NOMO-1 treated with DMSO at 0.1 percent for 48 hours (cell line): ENCODE measurements around the gene PSMB1.
A peak's percentile ranks its signal among the peaks of the same experiment; 100 is the strongest.
"Not testable (repeated sequence)": the region's sequence is repeated elsewhere in the genome, so short reads cannot be mapped to it uniquely, and the experiment has no call there.

ENCODE experiments used
- DNase-seq: peaks from one replicate; lab custom pipeline; 2025; ENCODE audit not compliant: unreplicated experiment; lab: John Stamatoyannopoulos, UW

PSMB1 gene

DNA sequence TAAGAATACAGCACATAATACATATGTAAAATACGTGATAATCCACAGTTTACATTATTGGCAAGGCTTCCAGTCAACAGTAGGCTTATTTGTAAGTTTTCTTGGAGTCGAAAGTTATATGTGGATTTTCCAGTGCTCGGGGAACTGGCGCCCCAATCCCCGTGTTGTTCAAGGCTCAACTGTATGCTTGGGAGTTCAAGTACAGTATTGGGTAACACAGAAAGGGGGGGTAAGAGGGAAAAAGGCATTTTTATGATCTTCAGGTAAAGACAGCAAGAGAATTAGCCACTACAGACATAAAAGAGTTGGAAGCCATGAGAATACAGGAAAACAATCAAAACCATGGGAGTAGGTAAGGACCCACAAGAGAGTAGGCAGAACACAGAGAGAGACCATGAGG, 16.4 kb downstream of the PSMB1 start:
- no peak for DNase-seq

DNA sequence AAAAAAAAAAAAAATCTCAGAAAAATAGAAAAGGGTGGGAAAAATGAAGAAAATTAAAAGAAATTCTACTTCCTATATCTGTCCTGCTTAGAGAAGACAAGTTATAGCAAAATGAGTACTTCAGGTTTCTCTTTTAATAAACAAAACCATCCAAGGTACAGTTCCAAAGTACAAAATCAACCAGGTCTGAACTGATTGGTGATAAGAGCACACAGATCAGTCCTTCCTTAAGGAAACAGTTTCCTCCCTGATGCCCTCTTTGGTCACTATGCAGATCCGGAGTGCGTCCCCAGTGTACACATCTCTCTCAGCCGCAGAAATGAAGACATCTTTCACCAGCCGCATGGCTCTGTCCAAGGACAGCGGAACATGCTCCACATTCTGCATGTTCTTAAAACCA, 18.1 kb downstream of the PSMB1 start:
- no peak for DNase-seq

DNA sequence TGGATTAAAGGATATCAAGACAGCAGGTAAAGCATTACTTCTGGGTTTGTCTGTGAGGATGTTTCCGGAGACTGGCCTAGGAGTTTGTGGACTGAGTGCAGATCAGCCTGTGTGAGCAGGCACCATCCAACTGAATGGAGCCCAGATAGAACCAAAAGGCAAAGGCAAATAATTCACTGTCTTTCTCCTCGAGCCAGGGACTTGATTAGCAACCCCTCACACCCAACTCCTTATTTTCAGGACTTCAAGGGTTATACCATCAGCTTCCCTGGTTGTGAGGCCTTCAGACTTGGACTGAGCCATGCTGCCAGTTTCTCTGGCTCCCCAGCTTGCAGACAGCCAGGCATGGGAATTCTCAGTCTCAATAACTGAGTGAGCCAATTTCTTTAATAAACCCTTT, 19.3 kb downstream of the PSMB1 start:
- DNase-seq, result no peak

DNA sequence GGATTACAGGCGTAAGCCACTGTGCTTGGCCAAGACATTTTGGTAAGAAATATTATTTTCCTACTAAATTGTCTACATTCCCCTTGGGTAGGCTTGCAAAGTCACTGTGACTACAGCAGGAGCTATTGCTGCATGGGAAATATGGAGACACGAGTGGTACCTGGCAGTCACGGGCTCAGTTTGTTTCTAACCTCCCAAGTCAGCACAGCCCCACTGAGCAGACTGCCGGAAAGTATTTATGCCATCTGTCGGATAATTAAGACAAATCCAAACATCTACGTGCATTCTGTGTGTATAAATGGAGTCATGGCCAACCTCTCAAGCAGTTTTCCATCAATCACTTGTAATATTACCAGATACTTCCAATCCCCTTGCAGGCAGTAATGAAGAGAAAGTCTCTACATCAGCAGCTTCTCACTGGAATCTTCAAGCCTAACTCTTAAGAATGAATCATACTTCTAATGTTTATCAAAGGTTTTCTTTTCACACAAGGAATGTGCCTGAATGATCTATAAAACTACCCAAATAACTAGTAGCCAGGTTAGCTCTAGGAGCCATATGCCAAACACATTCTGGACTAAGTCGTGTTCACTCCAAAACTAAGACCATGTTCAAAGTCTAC, 20.1 kb downstream of the PSMB1 start:
- DNase-seq, result no peak

DNA sequence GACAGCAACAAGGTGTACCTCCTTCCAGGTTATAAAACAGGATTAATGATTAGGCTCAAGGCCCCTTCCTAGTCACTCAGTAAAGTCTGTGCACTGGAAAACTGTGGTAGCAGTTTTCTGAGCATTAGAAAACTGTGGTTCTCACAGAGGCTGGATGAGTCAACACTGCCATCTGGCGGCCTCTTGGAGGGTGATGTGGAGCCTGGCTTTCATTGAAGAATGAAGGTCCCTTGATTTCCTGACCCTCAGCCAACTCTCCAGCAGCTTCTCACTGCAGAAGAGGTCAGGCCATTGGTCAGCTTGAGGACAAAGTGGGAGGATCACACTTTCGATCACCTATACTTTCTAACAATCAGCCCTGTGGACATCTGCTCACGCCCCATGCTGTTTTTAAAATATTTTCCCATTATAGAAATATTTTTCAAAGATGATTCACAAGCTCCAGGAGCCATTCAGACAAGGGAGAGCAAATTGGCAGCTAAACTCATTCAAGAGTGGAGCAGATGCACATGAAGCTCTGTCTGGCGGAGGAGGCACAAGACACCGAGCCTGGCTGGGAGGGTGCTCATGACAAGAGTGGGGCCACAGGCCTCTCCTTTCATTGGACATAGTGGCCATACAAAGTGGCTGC, 23.2 kb downstream of the PSMB1 start:
- peak; percentile 36 for DNase-seq

DNA sequence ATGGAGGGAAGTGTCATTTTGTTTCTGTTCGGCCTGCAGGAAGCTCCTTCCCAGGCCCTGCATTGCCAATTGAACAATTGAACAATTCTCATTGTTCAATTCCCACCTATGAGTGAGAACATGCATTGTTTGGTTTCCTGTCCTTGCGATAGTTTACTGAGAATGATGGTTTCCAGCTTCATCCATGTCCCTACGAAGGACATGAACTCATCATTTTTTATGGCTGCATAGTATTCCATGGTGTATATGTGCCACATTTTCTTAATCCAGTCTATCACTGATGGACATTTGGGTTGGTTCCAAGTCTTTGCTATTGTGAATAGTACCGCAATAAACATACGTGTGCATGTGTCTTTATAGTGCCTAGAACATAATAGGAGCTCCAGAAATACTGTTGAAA, 25.1 kb downstream of the PSMB1 start:
- DNase-seq, result not testable (repeated sequence)

DNA sequence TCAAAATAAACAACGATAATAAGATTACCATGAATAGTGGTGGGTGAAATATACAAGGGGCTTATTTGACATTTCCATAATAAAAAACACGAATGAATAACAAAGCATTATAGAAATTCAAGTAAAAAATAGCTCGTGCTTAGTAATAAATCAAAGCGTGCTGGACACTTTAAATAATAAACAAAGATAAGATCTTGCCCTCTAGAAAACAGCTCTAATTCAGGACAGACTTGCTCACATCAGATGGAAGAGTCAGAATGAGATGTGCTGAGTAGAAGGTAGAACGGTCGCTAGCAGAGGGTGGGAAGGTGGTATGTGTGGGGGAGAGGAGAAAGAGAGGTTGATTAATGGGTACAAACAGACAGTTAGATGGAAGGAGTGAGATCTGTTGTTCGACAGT, 27.3 kb downstream of the PSMB1 start:
- DNase-seq, result no peak

DNA sequence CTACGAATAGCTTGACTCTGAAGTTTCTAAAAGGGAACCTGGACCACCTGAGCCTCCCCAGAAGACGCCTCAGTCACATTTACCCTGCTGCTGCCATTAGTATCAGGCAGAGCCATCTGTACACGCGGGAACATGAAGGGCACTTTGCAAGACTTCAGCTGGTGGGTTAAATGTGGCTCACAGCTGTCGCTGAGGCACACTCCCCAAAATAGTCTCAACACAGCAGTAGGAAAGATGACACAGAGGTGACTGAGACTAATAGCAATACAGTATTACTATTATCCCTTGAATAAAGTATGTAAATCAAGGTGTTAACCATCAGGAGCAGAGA, 29.0 kb downstream of the PSMB1 start:
- DNase-seq, result no peak

DNA sequence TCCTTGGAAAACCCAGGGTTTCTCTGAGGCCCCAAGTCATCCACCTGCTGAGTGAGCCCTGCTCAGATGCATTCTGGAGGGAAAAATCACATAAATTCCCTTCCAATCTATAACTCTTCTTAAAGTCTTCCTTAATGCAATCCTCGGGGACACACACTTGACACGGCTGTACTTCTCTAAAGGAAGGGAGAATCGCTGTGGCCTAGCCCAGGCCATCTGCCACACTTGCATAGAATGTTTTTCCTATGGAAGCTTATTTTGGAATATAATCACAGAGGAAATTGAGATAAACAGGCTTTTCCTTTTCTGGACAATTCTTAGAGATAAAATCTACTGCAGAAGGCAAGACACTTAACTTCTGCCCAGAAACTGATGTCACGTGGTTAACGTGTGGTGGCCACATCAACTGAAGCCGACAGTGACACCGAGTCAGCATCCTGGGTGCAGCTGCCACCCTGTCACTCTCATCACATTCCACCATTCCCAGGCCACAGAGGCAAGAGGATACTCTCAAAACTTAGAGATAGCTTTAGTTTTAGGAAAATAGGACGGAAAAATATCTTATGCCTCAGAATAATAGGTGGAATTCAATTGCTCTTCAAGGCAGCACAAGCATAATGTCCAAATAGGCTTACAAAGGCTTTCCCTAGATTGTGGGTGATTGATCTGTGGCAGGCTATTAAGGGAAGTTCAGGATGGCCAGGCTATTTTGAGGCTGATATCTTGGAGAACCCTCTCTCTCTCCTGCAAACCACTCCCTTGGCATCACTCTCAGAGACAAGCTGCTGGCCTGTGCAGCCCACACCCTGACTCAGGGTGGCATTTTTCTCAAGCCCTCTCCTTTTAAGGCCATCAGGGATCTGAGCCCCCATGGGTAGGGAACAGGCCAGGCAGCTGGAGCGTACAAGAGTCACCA, 29.6 kb downstream of the PSMB1 start:
- DNase-seq, result no peak

DNA sequence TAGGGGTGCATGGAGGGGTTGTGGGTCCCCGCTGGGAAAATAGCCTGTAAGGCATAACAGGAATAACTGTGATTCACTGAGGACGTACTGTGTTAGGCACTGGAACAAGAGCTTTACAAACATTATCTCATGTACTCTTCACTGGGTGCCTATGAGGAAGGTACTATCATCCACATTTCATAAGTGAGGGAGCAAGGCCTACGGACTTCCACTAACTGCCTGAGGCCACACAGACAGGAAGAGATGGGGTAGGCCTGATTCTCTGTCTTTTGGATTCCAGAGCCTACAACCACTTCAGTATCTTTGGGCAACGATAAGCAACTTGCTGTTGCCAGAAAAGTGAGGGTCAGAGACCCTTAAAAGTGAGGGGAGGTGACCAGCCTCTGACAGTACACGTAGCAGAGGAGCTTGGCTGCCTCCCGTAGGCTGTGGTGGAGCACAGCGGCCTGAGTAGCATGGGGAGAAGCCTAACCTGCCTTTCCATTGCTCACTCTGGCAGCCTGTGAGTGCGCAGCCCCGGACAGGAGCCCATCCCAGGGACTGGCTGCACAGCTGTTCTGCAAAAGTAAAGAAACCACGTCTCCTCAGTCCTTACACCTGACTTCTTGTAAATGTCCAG, 30.4 kb downstream of the PSMB1 start:
- DNase-seq, result no peak

DNA sequence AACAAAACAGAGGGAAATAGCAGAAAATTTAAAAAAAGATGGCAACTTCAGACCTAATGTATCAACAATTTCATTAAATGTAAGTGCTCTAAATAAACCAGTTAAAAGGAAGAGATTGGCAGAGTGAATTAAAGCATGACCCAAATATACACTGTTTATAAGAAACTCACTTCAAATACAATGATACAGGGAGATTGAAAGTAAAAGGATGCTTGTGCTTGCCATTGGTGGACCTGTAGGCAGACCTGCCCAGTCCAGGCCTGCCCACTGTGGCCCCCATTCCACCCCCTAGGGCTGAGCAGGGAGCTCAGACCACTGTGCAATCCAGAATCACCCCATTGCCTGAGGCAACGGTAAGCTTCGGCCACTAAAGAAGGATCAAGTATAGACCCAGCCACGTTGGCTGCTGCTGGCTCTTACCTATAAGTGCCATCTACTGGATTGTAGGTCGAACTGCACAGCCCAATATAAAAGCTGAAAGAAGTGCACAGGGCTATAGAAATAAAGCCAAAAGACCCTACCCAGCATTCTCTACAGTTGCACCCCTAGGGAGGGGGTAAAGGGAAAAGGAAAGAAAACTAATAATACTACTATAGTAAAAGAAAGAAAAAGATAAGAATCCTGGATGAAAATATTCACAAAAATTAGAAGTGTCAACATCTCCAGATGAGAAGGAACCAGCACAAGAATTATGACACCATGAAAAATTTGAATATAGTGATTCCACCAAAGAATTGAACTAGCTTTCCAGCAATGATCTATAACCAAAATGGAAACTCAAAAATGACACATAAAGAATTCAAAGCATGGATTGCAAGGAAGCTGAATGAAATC, 36.1 kb downstream of the PSMB1 start:
- DNase-seq, result peak; percentile 69

DNA sequence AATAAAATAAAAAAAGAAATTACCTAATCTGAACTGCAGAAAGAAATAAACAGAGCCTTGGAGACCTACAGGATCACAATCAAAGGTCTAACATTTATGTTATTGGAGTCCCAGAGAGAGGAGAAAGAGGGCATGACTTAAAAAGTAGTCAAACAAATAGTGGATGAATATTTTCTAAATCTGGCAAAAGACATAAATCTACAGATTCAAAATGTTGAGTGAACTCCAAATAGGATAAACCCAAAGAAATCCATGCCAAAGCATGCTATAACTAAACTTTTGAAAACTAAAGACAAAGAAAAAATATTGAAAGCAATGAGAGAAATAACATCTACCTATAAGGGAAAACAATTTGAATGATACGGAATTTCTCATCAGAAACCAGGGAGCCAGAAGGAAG, 38.2 kb downstream of the PSMB1 start:
- DNase-seq, result no peak

DNA sequence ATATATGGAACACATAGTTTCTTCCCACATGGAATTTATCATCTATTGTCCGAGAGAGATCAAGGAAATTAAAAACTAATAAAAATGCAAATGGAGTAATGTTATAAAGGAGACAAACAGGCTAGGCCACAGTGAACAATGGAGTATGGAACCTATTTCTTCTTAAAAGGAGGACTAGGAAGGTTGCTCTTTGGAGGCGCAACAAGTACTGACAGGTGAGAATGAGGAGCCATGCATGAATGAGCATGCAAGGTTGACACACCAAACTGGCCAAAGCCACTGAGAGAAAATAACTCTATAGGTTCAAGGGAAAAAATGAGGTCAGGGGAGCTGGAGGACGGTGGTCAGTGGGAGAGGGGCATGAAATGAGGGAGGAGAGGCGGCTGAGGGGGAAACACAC, 40.9 kb downstream of the PSMB1 start:
- no peak for DNase-seq

DNA sequence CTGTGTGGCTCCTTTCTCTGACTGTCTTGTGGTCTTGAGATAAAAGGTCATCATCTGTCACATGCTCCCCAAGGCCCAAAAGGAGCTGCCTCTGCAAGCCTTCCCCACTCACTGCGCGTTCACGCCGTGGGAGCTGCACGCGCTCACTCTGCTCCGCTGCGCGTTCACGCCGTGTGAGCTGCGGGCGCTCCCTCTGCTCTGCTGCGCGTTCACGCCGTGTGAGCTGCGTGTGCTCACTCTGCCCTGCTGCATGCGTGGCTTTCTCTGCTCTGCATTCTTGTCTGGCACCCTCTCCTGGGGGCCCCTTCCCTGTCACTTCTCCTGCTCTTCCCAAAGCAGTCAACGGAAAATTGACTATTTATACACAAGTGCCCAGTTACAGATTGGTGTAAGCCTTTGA, 42.5 kb downstream of the PSMB1 start:
- DNase-seq, result no peak

DNA sequence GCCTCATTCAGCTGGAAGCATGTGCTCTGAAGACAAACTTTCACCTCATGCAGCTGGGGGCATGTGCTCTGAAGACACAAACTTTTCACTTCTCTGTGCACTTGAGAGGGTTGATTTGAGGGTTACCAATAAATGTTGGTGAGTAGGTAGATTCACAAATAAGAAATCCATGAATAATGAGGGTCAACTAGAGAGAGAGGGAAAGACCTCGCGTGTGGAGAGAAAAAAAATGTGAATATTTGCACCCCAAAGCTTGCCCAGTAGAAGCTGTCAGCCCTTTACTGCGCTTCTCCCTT, 43.4 kb downstream of the PSMB1 start:
- no peak for DNase-seq

DNA sequence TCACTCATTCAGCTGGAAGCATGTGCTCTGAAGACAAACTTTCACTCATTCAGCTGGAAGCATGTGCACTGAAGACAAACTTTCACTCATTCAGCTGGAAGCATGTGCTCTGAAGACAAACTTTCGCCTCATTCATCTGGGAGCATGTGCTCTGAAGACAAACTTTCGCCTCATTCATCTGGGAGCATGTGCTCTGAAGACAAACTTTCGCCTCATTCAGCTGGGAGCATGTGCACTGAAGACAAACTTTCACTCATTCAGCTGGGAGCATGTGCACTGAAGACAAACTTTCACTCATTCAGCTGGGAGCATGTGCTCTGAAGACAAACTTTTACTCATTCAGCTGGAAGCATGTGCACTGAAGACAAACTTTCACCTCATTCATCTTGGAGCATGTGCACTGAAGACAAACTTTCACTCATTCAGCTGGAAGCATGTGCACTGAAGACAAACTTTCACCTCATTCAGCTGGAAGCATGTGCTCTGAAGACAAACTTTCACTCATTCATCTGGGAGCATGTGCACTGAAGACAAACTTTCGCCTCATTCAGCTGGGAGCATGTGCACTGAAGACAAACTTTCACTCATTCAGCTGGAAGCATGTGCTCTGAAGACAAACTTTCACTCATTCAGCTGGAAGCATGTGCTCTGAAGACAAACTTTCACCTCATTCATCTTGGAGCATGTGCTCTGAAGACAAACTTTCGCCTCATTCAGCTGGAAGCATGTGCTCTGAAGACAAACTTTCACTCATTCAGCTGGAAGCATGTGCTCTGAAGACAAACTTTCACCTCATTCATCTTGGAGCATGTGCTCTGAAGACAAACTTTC, 44.0 kb downstream of the PSMB1 start:
- not testable (repeated sequence) for DNase-seq

DNA sequence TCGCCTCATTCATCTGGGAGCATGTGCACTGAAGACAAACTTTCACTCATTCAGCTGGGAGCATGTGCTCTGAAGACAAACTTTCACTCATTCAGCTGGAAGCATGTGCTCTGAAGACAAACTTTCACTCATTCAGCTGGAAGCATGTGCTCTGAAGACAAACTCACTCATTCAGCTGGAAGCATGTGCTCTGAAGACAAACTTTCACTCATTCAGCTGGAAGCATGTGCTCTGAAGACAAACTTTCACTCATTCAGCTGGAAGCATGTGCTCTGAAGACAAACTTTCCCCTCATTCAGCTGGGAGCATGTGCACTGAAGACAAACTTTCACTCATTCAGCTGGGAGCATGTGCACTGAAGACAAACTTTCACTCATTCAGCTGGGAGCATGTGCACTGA, 44.8 kb downstream of the PSMB1 start:
- not testable (repeated sequence) for DNase-seq

DNA sequence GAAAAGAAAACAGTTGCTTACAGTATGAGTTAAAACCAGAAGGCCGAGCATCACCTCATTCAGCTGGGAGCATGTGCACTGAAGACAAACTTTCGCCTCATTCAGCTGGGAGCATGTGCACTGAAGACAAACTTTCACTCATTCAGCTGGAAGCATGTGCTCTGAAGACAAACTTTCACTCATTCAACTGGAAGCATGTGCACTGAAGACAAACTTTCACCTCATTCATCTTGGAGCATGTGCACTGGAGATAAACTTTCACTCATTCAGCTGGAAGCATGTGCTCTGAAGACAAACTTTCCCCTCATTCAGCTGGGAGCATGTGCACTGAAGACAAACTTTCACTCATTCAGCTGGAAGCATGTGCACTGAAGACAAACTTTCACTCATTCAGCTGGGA, 45.4 kb downstream of the PSMB1 start:
- not testable (repeated sequence) for DNase-seq

DNA sequence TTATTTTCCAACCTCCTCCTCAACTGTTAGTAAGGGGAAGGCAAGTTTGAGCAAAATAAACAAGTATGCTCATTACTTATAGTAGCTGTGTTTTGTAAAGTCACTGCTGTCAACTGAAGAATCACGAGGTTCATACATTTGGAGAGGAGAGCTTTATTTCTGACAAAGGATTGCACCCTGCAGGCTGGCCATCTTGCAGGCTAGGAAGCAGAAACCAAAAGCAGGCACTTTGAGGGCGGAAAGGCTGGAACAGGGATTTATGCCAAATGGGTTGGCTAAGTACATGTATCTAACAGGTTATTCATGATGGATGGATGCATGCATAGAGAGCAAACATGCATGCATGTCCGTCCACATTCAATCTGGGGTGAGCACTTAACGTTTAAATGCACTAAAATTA, 46.7 kb downstream of the PSMB1 start:
- no peak for DNase-seq

DNA sequence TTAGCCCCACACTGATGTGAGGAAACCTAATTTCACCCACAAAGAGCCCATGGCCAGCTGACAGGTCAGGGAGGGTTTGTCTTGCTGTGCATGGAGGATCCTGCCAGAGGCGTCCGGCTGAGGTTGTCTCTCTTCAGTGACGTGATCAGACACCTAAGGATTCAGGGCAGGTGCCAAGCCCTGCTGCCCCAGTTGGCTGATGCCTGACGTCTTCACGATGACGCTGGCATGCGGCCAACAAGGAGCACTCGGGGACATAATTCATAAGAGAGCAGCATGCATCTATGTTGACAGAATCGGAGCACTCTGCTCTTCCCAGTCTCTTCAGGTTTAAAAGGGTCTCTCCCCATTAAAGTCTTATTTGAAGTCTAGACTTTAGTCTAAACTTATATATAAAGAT, 47.8 kb downstream of the PSMB1 start:
- DNase-seq, result no peak
